Measurements from ENCODE around the gene FRG2B.
"Not testable (repeated sequence)": the region's sequence is repeated elsewhere in the genome, so short reads cannot be mapped to it uniquely, and the experiment has no call there.

The FRG2B gene

DNA sequence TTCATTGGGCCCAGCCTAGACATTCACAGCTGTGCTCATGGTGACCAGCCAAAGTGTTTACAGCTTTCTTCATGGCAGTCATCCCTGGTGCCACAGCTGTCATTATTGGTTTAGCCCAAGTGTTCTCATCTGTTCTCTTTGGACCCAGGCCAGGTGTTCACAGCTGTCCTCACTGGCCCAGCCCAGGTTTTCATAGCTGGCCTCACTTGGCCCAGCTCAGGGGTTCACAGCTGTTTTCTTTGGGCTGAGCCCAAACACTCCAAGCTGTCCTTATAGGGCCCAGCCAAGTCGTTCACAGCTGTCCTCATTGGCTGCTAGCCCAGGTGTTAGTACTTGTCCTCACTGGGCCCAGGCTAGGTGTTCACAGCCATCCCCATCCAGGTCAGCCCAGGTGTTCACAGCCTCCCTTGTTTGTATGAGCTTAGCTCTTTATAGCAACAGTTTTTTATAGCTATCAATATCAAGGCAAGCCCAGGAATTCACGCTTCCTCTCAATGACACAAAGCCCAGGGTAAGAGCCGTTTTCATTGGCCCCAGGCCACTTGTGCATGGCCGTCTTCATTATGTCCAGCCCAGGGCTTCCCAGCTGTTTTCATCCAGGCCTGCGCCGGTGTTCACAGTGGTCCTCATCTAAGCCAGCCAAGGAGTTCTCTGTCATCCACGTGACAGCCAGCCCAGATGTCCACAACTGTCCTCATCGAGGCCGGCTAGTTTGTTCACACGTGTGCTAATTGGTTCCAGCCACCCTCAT is 11.6 kb downstream of the FRG2B start:
- no peaks in the 10 kb centered on the region for H3K9me3 Mint-ChIP-seq (ENCODE audit: low read depth)
- no peak overlapping the region for H3K27ac Mint-ChIP-seq
- H3K4me1 Mint-ChIP-seq (ENCODE audit: low read depth), result no peaks in the 10 kb centered on the region
- no peak overlapping the region for H3K4me3 Mint-ChIP-seq
- no peaks in the 10 kb centered on the region for H3K36me3 Mint-ChIP-seq
- peaks cover 6% of the 10 kb centered on the region for H3K27me3 Mint-ChIP-seq

DNA sequence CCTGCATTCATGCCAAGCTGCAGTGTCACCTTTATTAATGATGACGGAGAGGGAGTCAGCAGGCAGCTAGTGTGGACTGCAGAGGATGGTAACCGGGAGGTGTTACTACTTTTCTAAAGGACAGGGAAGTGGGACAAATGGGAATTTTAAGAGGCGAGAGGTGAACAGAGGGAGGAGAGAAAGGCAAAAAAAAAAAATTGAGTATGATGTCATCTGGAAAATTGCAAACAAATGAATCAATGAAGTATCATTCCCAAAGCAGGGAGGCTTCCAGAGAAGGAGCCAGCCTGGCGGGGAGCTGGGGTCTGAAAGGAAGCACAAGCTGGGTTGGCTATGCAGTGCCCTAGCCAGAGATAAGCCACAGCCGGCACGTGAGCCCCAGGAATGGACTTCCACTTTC is 12.9 kb downstream of the FRG2B start:
- Mint-ChIP-seq H3K4me3 (no peak overlapping the region), H3K9me3 (ENCODE audit: low read depth) (no peaks in the 10 kb centered on the region), H3K4me1 (ENCODE audit: low read depth) (no peaks in the 10 kb centered on the region), H3K27ac (no peak overlapping the region), H3K27me3 (peaks cover 7% of the 10 kb centered on the region), H3K36me3 (no peaks in the 10 kb centered on the region)

- Mint-ChIP-seq H3K27me3 (peaks cover 26% of the 10 kb centered on the region), H3K4me1 (ENCODE audit: low read depth) (no peaks in the 10 kb centered on the region), H3K27ac (no peak overlapping the region), H3K4me3 (no peak overlapping the region), H3K9me3 (ENCODE audit: low read depth) (no peaks in the 10 kb centered on the region), H3K36me3 (no peaks in the 10 kb centered on the region)
Observed at GRCh38 chr10:133611079-133611478, 15.5 kb downstream of the FRG2B start.

DNA sequence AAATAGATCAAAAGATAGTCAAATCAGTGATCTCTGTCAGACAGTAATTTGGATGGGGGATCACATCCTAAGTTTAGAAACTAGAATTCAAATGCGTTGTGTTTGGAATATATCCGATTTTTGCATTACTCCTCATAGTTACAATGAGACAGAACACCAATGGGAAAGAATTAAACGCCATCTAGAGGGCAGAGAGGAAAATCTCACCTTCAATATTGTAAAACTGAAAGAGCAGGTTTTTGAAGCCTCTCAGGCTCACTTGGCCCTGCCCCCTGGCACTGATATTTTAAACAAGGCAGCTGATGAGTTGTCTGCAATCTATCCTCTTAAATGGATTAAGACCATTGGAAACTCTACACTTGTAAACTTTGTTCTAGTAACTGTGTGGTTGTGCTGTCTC is 17.7 kb downstream of the FRG2B start:
- Mint-ChIP-seq H3K27me3 (peaks cover 31% of the 10 kb centered on the region), H3K36me3 (no peaks in the 10 kb centered on the region), H3K9me3 (ENCODE audit: low read depth) (no peaks in the 10 kb centered on the region), H3K27ac (no peak overlapping the region), H3K4me1 (ENCODE audit: low read depth) (no peaks in the 10 kb centered on the region), H3K4me3 (no peak overlapping the region)

DNA sequence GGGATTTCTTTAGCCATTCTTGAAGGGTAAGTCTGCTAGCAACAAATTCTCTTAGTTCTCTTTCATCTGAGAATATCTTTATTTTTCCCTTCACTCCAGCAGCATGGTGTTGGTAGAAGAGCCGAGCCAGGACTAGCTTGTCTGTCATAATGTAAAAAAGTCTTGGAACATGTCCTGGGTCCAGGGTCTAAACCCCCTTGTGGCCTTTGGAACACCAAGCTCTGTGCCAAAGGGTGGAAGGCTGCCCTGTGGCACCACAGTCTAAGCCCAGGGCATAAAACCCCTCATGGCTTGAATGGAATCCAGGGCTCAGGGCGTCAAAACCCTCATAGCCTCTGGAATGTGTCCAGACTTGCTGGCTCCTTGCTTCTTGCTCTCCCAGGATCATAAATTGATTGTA is 23.2 kb downstream of the FRG2B start:
- H3K27ac Mint-ChIP-seq; H3K9me3 Mint-ChIP-seq (ENCODE audit: low read depth); H3K4me1 Mint-ChIP-seq (ENCODE audit: low read depth); H3K4me3 Mint-ChIP-seq; H3K36me3 Mint-ChIP-seq: not testable (repeated sequence)
- peaks cover 45% of the 10 kb centered on the region for H3K27me3 Mint-ChIP-seq

- peaks cover 37% of the 10 kb centered on the region for H3K27me3 Mint-ChIP-seq
- H3K36me3 Mint-ChIP-seq, result no peaks in the 10 kb centered on the region
- no peak overlapping the region for H3K27ac Mint-ChIP-seq
Observed at GRCh38 chr10:133600657-133601056, 25.9 kb downstream of the FRG2B start.

GRCh38 chr10:133599869-133600268 is 26.7 kb downstream of the FRG2B start:
- H3K4me1 Mint-ChIP-seq (ENCODE audit: low read depth); H3K27ac Mint-ChIP-seq; H3K9me3 Mint-ChIP-seq (ENCODE audit: low read depth); H3K36me3 Mint-ChIP-seq; H3K4me3 Mint-ChIP-seq: not testable (repeated sequence)
- H3K27me3 Mint-ChIP-seq, result peaks cover 40% of the 10 kb centered on the region

More at GRCh38 chr10:133600657-133601056, 25.9 kb downstream of the FRG2B start:
- no peak overlapping the region for H3K4me3 Mint-ChIP-seq
- H3K9me3 Mint-ChIP-seq (ENCODE audit: low read depth), result no peaks in the 10 kb centered on the region
- H3K4me1 Mint-ChIP-seq (ENCODE audit: low read depth), result no peaks in the 10 kb centered on the region

GRCh38 chr10:133592716-133593115 is 33.9 kb downstream of the FRG2B start:
- H3K27ac Mint-ChIP-seq, result no peak overlapping the region
- H3K4me3 Mint-ChIP-seq, result no peak overlapping the region
- H3K36me3 Mint-ChIP-seq, result no peaks in the 10 kb centered on the region
- H3K9me3 Mint-ChIP-seq (ENCODE audit: low read depth), result no peaks in the 10 kb centered on the region
- H3K4me1 Mint-ChIP-seq (ENCODE audit: low read depth), result no peaks in the 10 kb centered on the region
- peaks cover 16% of the 10 kb centered on the region for H3K27me3 Mint-ChIP-seq

- no peaks in the 10 kb centered on the region for H3K36me3 Mint-ChIP-seq
Observed at GRCh38 chr10:133590970-133591359, 35.6 kb downstream of the FRG2B start.

GRCh38 chr10:133590226-133590969 is 36.2 kb downstream of the FRG2B start:
- H3K27ac Mint-ChIP-seq, result no peak overlapping the region
- no peaks in the 10 kb centered on the region for H3K9me3 Mint-ChIP-seq (ENCODE audit: low read depth)
- no peaks in the 10 kb centered on the region for H3K4me1 Mint-ChIP-seq (ENCODE audit: low read depth)
- H3K27me3 Mint-ChIP-seq, result peaks cover 11% of the 10 kb centered on the region
- H3K36me3 Mint-ChIP-seq, result no peaks in the 10 kb centered on the region
- H3K4me3 Mint-ChIP-seq, result no peak overlapping the region

More at GRCh38 chr10:133590970-133591359, 35.6 kb downstream of the FRG2B start:
- Mint-ChIP-seq H3K27ac (no peak overlapping the region), H3K9me3 (ENCODE audit: low read depth) (no peaks in the 10 kb centered on the region), H3K4me1 (ENCODE audit: low read depth) (no peaks in the 10 kb centered on the region), H3K4me3 (no peak overlapping the region), H3K27me3 (peaks cover 11% of the 10 kb centered on the region)

DNA sequence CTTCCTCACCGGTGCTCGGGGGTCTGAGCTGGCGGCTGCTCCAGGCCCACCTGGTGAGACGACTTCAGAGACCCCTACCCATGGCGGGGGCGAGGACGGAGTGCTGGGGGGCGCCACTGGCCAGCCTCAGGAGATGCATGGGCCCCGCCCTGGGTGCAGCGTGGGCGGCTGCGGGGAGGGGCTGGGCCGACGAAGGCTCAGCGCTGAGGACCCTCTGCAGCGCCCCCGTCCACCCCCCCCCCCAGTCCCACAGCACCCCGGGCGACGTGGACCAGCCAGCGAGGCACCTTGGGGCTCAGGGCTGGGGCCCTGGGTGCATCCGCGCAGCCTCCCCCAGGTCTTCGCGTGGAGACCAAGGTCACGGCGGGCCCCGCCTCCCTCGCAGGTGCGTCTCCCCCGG is 49.6 kb downstream of the FRG2B start:
- H3K4me1 Mint-ChIP-seq (ENCODE audit: low read depth); H3K36me3 Mint-ChIP-seq; H3K4me3 Mint-ChIP-seq; H3K27ac Mint-ChIP-seq; H3K9me3 Mint-ChIP-seq (ENCODE audit: low read depth); H3K27me3 Mint-ChIP-seq: not testable (repeated sequence)
